ENCODE results near the gene KIF4B. TPM values are rescaled to one million over a fixed set of nuclear protein-coding genes. Genes with fewer than 3 reads are reported as not detected.
A peak's percentile ranks its signal among the peaks of the same experiment; 100 is the strongest.

Gene KIF4B
- total and polyA plus RNA-seq, 12 donors = 0.06 to 0.09 TPM; not detected in 10

GRCh38 chr5:154967421-154968024 is 46.0 kb upstream of the KIF4B start:
- TF ChIP-seq CTCF (IDR thresholded peaks at IDR 0.05) (peak in 2 of 6 experiments; percentile 20 to 43), POLR2A (IDR thresholded peaks at IDR 0.05) (no peak)
- no peak overlapping the region for H3K4me3 ChIP-seq
- no peaks in the 10 kb centered on the region for H3K27me3 ChIP-seq
- intact Hi-C loops (cut with DNase I) = no loop called here
- H3K27ac ChIP-seq = no peak overlapping the region
- no peaks in the 10 kb centered on the region for H3K4me1 ChIP-seq (replicated peaks in 1 of 2)
- 77 to 82% (median 78%) methylated on average over 5 of the region's 5 CpGs for WGBS, 4 donors
- DNase-seq = no peak
- peaks cover 0 to 13% of the 10 kb centered on the region in 2 donors for H3K36me3 ChIP-seq (replicated peaks in 1 of 2)
- H3K9me3 ChIP-seq (replicated peaks in 1 of 3) = no peaks in the 10 kb centered on the region

GRCh38 chr5:154968953-154969352 is 44.6 kb upstream of the KIF4B start:
- Histone ChIP-seq H3K36me3 (replicated peaks in 1 of 2) (peaks cover 0 to 13% of the 10 kb centered on the region in 2 donors), H3K9me3 (replicated peaks in 1 of 3) (no peaks in the 10 kb centered on the region), H3K4me3 (no peak overlapping the region), H3K27ac (no peak overlapping the region), H3K27me3 (no peaks in the 10 kb centered on the region), H3K4me1 (replicated peaks in 1 of 2) (no peaks in the 10 kb centered on the region)
- intact Hi-C loops (cut with DNase I) = no loop called here
- no peak for TF ChIP-seq POLR2A (IDR thresholded peaks at IDR 0.05)
- TF ChIP-seq CTCF (IDR thresholded peaks at IDR 0.05) = no peak
- WGBS, 4 donors = 90 to 97% (median 94%) methylated on average over 5 of the region's 5 CpGs
- DNase-seq = no peak

- no peaks in the 10 kb centered on the region for H3K4me1 ChIP-seq (replicated peaks in 1 of 2)
- peaks cover 0 to 13% of the 10 kb centered on the region in 2 donors for H3K36me3 ChIP-seq (replicated peaks in 1 of 2)
- TF ChIP-seq POLR2A (IDR thresholded peaks at IDR 0.05) = no peak
- TF ChIP-seq CTCF (IDR thresholded peaks at IDR 0.05) = no peak
- no peak overlapping the region for H3K27ac ChIP-seq
- H3K9me3 ChIP-seq (replicated peaks in 1 of 3) = no peaks in the 10 kb centered on the region
- H3K27me3 ChIP-seq = no peaks in the 10 kb centered on the region
- no peak for DNase-seq
- intact Hi-C loops (cut with DNase I) = no loop called here
- no peak overlapping the region for H3K4me3 ChIP-seq
These were observed 42.8 kb upstream of the KIF4B start for GRCh38 chr5:154970759-154971158.

- WGBS, 4 donors = 84 to 93% (median 88%) methylated on average over 2 of the region's 2 CpGs
- Histone ChIP-seq H3K4me3 (no peak overlapping the region), H3K27ac (no peak overlapping the region), H3K27me3 (no peaks in the 10 kb centered on the region), H3K9me3 (replicated peaks in 1 of 3) (no peaks in the 10 kb centered on the region), H3K4me1 (replicated peaks in 1 of 2) (no peaks in the 10 kb centered on the region), H3K36me3 (replicated peaks in 1 of 2) (peaks cover 0 to 13% of the 10 kb centered on the region in 2 donors)
- intact Hi-C loops (cut with DNase I) = no loop called here
- DNase-seq = no peak
- no peak for TF ChIP-seq POLR2A (IDR thresholded peaks at IDR 0.05)
- TF ChIP-seq CTCF (IDR thresholded peaks at IDR 0.05) = no peak
These were observed 42.1 kb upstream of the KIF4B start for GRCh38 chr5:154971501-154971900.

All from adrenal gland (tissue), 12 donors.